GM19372 (cell line): ENCODE measurements around the gene LINC00237.

ENCODE experiments used
- ATAC-seq: cut with Tn5 transposase; IDR thresholded peaks from one replicate; pipeline ENCODE4 v1.9.1; 2021; ENCODE audit warnings: mild to moderate bottlenecking, low read depth, moderate library complexity; ENCODE audit not compliant: unreplicated experiment

Gene LINC00237

GRCh38 chr20:21106171-21107017 lies at the start of gene LINC00237:
Gene LINC00237, minus strand, starts transcription at chr20:21106358.
- ATAC-seq: no peak

GRCh38 chr20:21155268-21155667 lies 49.1 kb upstream of the LINC00237 start:
- ATAC-seq: no peak

- ATAC-seq: no peak
Observed at GRCh38 chr20:21154692-21155091, 48.5 kb upstream of the LINC00237 start.

- no peak for ATAC-seq
Observed at GRCh38 chr20:21151791-21152190, 45.6 kb upstream of the LINC00237 start.

- no peak for ATAC-seq
Observed at GRCh38 chr20:21149344-21149743, 43.2 kb upstream of the LINC00237 start.

- no peak for ATAC-seq
Observed at GRCh38 chr20:21147593-21147992, 41.4 kb upstream of the LINC00237 start.

- no peak for ATAC-seq
Observed at GRCh38 chr20:21146215-21146614, 40.1 kb upstream of the LINC00237 start.

GRCh38 chr20:21145424-21145823 lies 39.3 kb upstream of the LINC00237 start:
- ATAC-seq: no peak

GRCh38 chr20:21143194-21143890 lies 37.2 kb upstream of the LINC00237 start:
- ATAC-seq: no peak

- no peak for ATAC-seq
Observed at GRCh38 chr20:21141825-21142224, 35.7 kb upstream of the LINC00237 start.

GRCh38 chr20:21139881-21140566 lies 33.9 kb upstream of the LINC00237 start:
- no peak for ATAC-seq

GRCh38 chr20:21137078-21137477 lies 30.9 kb upstream of the LINC00237 start:
- ATAC-seq: no peak

GRCh38 chr20:21136015-21136732 lies 30.0 kb upstream of the LINC00237 start:
- no peak for ATAC-seq

- no peak for ATAC-seq
Observed at GRCh38 chr20:21134883-21135493, 28.8 kb upstream of the LINC00237 start.

- ATAC-seq: no peak
Observed at GRCh38 chr20:21133917-21134622, 27.9 kb upstream of the LINC00237 start.

- no peak for ATAC-seq
Observed at GRCh38 chr20:21133404-21133803, 27.2 kb upstream of the LINC00237 start.

GRCh38 chr20:21129861-21130260 lies 23.7 kb upstream of the LINC00237 start:
- no peak for ATAC-seq

- no peak for ATAC-seq
Observed at GRCh38 chr20:21127201-21127981, 21.2 kb upstream of the LINC00237 start.

- ATAC-seq: no peak
Observed at GRCh38 chr20:21126581-21126870, 20.4 kb upstream of the LINC00237 start.
